GM18909 (cell line): ENCODE results near the gene C20orf144.
"Not testable (repeated sequence)": the region's sequence is repeated elsewhere in the genome, so short reads cannot be mapped to it uniquely, and the experiment has no call there.

Experiments used
- ATAC-seq: cut with Tn5 transposase; IDR thresholded peaks from one replicate; pipeline ENCODE4 v1.9.1; 2021; ENCODE audit warnings: mild to moderate bottlenecking; ENCODE audit not compliant: unreplicated experiment, poor library complexity

Gene C20orf144

DNA sequence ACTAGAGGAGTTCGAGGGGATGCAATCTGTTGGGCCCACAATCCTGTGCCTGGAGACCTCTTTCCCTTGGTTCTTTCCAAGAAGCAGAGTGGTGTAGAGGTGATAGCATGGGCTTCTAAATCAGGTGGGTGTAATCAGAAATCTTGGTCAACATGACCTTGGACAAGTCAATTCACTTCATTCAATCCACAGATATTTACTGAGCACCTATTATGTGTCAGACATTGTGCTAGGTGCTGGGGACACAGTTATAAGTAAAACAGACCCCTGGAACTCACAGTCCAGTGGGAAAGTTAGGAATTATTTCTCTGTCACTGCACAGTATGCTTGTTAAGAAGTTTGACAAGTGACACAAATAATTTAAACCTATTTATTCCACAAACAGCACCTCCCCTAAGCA lies 27.4 kb downstream of the C20orf144 start:
- ATAC-seq = no peak

DNA sequence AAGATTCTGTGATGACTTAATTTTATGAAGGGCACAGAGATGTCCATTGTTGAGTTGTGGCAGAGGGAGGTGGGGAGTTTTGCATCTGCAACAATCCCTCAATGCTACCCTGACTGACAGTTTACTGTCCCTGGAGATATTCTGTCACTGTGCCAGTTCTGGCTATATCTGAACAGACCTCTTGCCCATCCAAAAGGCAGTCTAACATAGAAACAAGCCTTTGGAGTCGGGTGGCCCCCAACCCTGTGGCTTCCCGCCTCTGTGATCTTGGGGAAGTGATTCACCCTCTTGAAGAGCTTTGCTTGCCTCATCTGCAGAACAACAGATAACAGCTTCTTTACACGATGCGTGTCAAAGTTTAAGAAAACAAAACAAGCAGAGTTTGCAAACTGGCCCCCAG lies 27.8 kb downstream of the C20orf144 start:
- no peak for ATAC-seq

GRCh38 chr20:33693289-33693688 lies 31.2 kb downstream of the C20orf144 start:
- no peak for ATAC-seq

GRCh38 chr20:33693741-33694638 lies 31.9 kb downstream of the C20orf144 start:
- no peak for ATAC-seq

DNA sequence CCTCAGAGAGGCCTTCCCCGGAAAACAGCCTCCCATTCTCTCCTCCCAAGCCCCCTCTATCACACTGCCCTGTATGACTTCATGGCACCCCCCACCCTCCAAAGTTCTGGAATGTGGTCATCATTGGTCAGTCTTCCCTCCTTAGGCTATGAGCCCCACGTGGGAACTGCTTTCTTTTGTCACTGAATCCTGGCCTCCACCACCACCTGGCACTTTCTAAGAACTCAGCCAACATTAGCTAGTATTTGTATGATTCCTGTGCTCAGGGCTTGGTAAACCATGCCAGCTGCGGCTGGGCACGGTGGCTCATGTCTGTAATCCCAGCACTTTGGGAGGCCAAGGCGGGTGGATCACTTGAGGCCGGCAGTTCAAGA lies 32.5 kb downstream of the C20orf144 start:
- ATAC-seq = no peak

- no peak for ATAC-seq
Measured at GRCh38 chr20:33696448-33696847, 34.3 kb downstream of the C20orf144 start.

DNA sequence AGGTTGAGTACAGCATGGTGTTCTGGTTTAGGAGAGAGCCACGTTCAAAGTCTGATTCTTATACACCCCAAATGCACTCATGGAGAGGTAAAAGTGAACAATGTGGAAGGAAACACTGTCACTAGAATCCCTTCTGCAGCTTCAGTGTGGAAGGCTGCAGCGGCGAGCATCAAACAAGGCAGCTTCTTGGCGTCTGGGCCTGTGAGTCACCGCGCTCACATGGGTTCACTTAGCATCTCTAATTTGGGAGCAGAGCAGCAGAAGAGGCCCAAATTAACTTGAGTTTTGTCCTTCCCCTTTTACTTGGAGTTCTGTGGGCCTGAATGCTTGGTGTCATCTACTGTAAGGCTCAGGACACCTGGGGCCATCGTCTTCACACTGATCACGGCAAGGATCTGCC lies 35.0 kb downstream of the C20orf144 start:
- no peak for ATAC-seq

GRCh38 chr20:33698966-33699365 lies 36.8 kb downstream of the C20orf144 start:
- ATAC-seq = not testable (repeated sequence)

- not testable (repeated sequence) for ATAC-seq
Measured at GRCh38 chr20:33700696-33701441, 38.7 kb downstream of the C20orf144 start.

DNA sequence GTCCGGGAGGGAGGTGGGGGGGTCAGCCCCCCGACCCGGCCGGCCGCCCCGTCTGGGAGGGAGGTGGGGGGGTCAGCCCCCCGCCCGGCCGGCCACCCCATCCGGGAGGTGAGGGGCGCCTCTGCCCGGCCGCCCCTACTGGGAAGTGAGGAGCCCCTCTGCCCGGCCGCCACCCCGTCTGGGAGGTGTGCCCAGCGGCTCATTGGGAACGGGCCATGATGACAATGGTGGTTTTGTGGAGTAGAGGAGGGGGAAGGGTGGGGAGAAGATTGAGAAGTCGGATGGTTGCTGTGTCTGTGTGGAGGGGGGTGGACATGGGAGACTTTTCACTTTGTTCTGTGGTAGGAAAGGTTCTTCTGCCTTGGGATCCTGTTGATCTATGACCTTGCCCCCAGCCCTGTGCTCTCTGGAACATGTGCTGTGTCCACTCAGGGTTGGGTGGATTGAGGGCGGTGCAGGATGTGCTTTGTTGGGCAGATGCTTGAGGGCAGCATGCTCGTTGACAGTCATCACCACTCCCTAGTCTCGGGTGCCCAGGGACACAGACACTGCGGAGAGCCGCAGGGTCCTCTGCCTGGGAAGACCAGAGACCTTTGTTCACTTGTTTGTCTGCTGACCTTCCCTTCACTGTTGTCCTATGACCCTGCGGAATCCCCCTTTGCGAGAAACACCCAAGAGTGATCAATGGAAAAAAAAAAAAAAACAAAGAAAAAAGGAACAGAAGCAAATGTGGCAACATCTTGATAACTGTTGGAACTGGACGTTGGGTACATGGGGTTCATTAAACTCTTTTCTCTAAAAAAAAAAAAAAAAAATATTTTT lies 39.7 kb downstream of the C20orf144 start:
- no peak for ATAC-seq

DNA sequence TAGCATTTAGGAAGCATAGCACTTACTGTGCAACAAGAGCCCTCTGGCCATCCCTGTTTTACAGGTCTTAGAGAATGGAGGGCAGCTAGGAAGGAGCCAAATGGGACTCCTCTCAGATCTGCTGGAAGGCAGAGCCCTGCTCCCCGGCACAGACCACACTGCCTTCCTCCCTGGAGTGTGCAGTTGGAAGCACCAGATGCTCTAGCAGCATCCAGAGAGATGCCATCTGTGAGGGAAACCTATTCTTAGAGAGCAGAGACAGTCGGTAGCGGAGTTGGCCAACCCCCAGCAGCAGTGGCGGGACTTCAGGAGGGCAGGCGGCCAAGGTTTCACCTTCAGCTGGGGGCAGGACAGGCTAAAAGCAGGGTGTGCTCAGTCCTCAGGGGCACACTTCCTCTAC lies 40.7 kb downstream of the C20orf144 start:
- no peak for ATAC-seq

- ATAC-seq = no peak
Measured at GRCh38 chr20:33703498-33704137, 41.5 kb downstream of the C20orf144 start.

DNA sequence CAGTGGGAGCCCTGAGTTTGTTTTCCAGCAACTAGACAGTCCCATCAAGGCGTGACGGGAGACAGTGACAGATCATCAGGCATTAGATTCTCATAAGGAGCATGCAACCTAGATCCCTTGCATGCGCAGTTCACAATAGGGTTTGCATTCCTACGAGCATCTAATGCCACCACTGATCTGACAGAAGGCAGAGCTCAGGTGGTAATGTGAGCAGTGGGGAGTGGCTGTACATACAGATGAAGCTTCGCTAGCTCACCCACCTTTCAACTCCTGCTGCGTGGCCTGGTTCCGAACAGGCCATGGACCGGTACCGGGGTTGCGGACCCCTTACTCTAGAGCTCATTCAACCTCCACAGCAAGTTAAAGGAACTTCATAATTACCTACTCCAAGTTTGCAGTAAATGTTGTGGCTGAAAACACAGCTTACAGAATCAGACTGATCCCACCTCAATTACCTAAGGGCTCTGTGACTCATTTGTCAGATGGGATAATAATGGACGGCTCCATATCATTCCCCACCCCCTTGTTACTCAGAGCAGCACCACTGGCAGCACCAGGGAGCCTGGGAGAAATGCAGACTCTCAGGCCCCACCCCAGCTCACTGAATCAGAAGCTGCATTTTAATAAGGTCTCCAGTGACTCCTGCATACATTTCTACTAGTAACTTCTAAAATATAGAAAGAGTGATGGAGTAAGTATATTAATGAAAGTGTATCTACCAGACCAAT lies 42.2 kb downstream of the C20orf144 start:
- ATAC-seq = no peak

DNA sequence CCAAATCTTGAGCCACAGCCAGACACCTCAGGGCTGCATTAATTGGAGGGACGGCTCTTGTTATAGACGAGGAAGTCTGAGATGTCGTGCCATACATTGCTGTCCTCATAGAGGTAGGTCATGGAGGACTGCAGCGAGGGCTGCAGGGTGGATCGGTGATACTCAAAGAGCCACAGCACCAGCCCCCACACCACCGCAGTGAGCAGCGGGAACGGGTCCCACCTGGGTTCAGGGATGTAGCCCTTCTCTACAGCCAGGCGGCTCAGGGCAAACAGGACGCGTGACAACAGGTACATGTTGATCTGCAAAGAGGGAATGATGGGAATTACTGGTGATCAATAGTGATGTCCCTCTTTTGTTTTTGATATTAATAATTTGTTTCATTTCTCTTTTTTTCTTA lies 45.5 kb downstream of the C20orf144 start:
- no peak for ATAC-seq

- no peak for ATAC-seq
Measured at GRCh38 chr20:33709398-33709797, 47.3 kb downstream of the C20orf144 start.

DNA sequence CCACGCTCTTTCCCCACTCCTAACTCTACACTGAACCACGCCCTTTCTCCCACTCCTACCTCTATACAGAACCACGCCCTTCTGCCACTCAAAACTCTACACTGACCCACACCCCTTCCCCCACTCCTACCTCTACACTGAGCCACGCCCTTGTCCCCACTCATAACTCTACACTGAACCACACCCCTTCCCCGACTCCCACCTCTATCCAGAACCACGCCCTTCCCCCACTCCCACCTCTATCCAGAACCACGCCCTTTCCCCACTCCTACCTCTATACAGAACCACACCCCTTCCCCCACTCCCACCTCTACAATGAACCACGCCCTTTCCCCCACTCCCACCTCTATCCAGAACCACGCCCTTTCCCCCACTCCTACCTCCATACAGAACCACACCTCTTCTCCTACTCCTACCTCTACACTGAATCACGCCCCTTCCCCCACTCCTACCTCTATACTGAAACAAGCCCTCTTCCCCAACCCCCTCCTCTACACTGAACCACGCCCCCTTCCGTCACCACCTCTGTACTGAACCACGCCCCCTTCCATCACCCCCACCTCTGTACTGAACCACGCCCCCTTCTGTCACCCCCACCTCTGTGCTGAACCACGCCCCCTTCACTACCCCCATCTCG lies 47.9 kb downstream of the C20orf144 start:
- no peak for ATAC-seq

DNA sequence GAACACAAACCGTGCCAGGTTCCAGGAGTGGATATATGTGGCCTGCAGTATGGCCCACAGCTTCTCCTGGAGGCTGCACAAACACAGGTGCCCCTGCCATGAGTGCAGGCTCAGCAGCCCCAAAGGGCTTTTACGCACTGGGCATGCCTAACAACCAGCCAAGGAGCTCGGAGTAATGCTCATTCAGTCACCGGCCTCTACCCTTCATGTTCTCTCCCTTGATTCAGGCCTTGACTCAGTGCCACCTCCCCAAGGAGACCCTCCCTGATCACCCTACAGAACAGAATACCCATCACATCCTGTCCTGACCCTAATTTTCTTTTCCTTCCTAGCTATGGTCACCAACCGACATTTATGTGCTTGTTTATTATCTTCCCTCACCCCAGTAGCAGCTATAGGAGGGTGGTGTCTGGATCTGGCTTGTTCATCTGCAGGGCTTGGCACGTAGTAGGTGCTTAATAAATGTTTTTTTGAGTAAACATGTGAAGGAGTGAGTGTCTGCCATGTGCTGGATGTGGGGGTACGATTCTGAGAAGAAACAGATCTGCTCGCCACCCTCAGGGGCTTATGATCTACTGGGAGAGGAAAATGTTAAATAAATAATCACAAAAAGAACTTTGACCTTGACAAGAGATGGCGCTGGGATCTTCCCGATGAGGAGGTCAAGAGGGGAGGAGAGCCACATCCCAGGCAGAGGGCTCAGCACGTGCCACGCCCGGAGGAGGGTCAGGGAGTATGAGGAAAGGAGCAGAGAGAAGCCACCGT lies 48.7 kb downstream of the C20orf144 start:
- no peak for ATAC-seq

- ATAC-seq = no peak
Measured at GRCh38 chr20:33711446-33711738, 49.3 kb downstream of the C20orf144 start.
